ENCODE measurements around the gene SERPINA5. TPM values are rescaled to one million over a fixed set of nuclear protein-coding genes. Genes with fewer than 3 reads are reported as not detected.
A peak's percentile ranks its signal among the peaks of the same experiment; 100 is the strongest.
"Not testable (repeated sequence)": the region's sequence is repeated elsewhere in the genome, so short reads cannot be mapped to it uniquely, and the experiment has no call there.

The SERPINA5 gene
- total RNA-seq, 1 experiment from 2014 or later: 3.0 TPM

DNA sequence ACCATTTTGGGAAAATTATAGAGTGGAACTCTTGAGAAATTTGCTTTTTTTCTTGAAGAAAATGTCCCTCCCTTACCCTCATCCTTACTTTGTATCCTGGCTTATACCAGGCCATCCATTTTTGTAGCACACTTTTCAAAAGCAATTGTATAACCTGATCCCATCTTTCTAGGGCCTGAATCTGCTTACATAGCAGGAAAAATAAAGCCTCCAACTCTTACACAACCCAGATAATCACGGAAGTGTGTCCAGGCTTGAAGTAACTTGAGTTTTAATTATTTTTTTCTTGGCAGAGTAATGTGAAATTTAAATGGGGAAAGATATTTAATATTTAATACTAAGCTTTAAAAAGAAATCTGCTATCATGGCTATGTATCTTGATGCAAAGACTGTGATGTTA is 53.9 kb downstream of the SERPINA5 start:
- Histone ChIP-seq H3K27ac (ENCODE audit: low read depth, low read length) (no peak overlapping the region), H3K4me2 (ENCODE audit: low read length) (no peak overlapping the region), H3K4me3 (replicated peaks in 1 of 2; ENCODE audit: low read depth in 1 of 2, low read length in 2 of 2) (no peak overlapping the region), H3K4me1 (ENCODE audit: control insufficient read depth in 1 of 2, insufficient read depth in 2 of 2, low read length in 2 of 2) (peaks cover 0 to 4% of the 10 kb centered on the region in 2 experiments; a peak in 1 of 4 replicates), H3K79me2 (ENCODE audit: insufficient read depth, low read length) (no peaks in the 10 kb centered on the region), H4K20me1 (ENCODE audit: insufficient read depth) (no peaks in the 10 kb centered on the region), H3K9me3 (ENCODE audit: control insufficient read depth in 1 of 2, insufficient read depth in 1 of 2, low read depth in 1 of 2, low read length in 2 of 2) (no peaks in the 10 kb centered on the region), H3K9ac (ENCODE audit: low read length) (no peak overlapping the region), H3K27me3 (ENCODE audit: insufficient read depth, low read length) (peaks cover 12% of the 10 kb centered on the region; the same call in 1 of the 2 replicates), H3K36me3 (ENCODE audit: control insufficient read depth in 1 of 2, insufficient read depth in 2 of 2, low read length in 2 of 2) (no peaks in the 10 kb centered on the region), H2AFZ (ENCODE audit: low read depth, low read length, poor library complexity, severe bottlenecking) (no peak overlapping the region), H3K9me2 (ENCODE audit: insufficient read depth) (no peaks in the 10 kb centered on the region)
- ChIA-PET CTCF (no interaction called here), POLR2A (no interaction called here), RAD21 (ENCODE audit: low non-redundant PET in 1 of 2, low total read pairs in 2 of 2, uncharacterized antibody in 2 of 2, unreplicated experiment in 2 of 2) (no interaction called here)
- TF ChIP-seq JUND (IDR thresholded peaks at IDR 0.05): no peak
- TF ChIP-seq ZNF274 (IDR thresholded peaks at IDR 0.05; ENCODE audit: low read depth, low read length): no peak
- no peak for TF ChIP-seq ZBTB33 (IDR thresholded peaks at IDR 0.05; ENCODE audit: extremely low read depth, insufficient replicate concordance, low read length)
- BruUV-seq (replicated peaks): no TSS peak
- no peak for ATAC-seq
- intact Hi-C loops (cut with micrococcal nuclease): no loop called here
- DNase-seq (ENCODE audit: low read depth, low spot score): no peak

GRCh38 chr14:94636744-94637412 is 55.7 kb downstream of the SERPINA5 start:
- Histone ChIP-seq H3K36me3 (ENCODE audit: control insufficient read depth in 1 of 2, insufficient read depth in 2 of 2, low read length in 2 of 2) (no peaks in the 10 kb centered on the region), H3K27me3 (ENCODE audit: insufficient read depth, low read length) (peaks cover 5% of the 10 kb centered on the region; the same call in 1 of the 2 replicates), H3K79me2 (ENCODE audit: insufficient read depth, low read length) (no peaks in the 10 kb centered on the region), H3K9me3 (ENCODE audit: control insufficient read depth in 1 of 2, insufficient read depth in 1 of 2, low read depth in 1 of 2, low read length in 2 of 2) (no peaks in the 10 kb centered on the region), H3K4me1 (ENCODE audit: control insufficient read depth in 1 of 2, insufficient read depth in 2 of 2, low read length in 2 of 2) (peaks cover 4 to 13% of the 10 kb centered on the region in 2 experiments; a peak in 3 of 4 replicates), H3K4me3 (replicated peaks in 1 of 2; ENCODE audit: low read depth in 1 of 2, low read length in 2 of 2) (no peak overlapping the region), H3K27ac (ENCODE audit: low read depth, low read length) (no peak overlapping the region), H2AFZ (ENCODE audit: low read depth, low read length, poor library complexity, severe bottlenecking) (no peak overlapping the region), H3K4me2 (ENCODE audit: low read length) (no peak overlapping the region), H3K9ac (ENCODE audit: low read length) (no peak overlapping the region), H4K20me1 (ENCODE audit: insufficient read depth) (no peaks in the 10 kb centered on the region), H3K9me2 (ENCODE audit: insufficient read depth) (no peaks in the 10 kb centered on the region)
- no TSS peak for BruUV-seq (replicated peaks)
- RAD21 ChIA-PET (ENCODE audit: low non-redundant PET in 1 of 2, low total read pairs in 2 of 2, uncharacterized antibody in 2 of 2, unreplicated experiment in 2 of 2): no interaction called here
- DNase-seq (ENCODE audit: low read depth, low spot score) (peak; percentile 19), ATAC-seq (peak; percentile 70)
- CTCF ChIA-PET: interaction anchor here (0.7 kb wide), 1 partner anchor 88 kb away, joined by 3 read pairs; no protein-coding TSS in a partner anchor
- intact Hi-C loops (cut with micrococcal nuclease): no loop called here
- POLR2A ChIA-PET: no interaction called here
- TF ChIP-seq, protein P1, sequence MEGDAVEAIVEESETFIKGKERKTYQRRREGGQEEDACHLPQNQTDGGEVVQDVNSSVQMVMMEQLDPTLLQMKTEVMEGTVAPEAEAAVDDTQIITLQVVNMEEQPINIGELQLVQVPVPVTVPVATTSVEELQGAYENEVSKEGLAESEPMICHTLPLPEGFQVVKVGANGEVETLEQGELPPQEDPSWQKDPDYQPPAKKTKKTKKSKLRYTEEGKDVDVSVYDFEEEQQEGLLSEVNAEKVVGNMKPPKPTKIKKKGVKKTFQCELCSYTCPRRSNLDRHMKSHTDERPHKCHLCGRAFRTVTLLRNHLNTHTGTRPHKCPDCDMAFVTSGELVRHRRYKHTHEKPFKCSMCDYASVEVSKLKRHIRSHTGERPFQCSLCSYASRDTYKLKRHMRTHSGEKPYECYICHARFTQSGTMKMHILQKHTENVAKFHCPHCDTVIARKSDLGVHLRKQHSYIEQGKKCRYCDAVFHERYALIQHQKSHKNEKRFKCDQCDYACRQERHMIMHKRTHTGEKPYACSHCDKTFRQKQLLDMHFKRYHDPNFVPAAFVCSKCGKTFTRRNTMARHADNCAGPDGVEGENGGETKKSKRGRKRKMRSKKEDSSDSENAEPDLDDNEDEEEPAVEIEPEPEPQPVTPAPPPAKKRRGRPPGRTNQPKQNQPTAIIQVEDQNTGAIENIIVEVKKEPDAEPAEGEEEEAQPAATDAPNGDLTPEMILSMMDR (IDR thresholded peaks at IDR 0.05 in 2 of 3, conservative IDR thresholded peaks at IDR 0.05 in 1 of 3; ENCODE audit: borderline replicate concordance in 1 of 3, insufficient read depth in 1 of 3, low read depth in 2 of 3, low read length in 2 of 3): peak; percentile 28 to 50 (median 40); a peak in 4 of 6 replicates
- TF ChIP-seq EZH2 (IDR thresholded peaks at IDR 0.05) (no peak), RAD21 (IDR thresholded peaks at IDR 0.05; ENCODE audit: low read depth) (peak; percentile 51)

- DNase-seq (ENCODE audit: low read depth, low spot score); H3K9ac ChIP-seq (ENCODE audit: low read length); H4K20me1 ChIP-seq (ENCODE audit: insufficient read depth); H3K4me2 ChIP-seq (ENCODE audit: low read length); H3K27ac ChIP-seq (ENCODE audit: low read depth, low read length); H3K9me2 ChIP-seq (ENCODE audit: insufficient read depth); H3K79me2 ChIP-seq (ENCODE audit: insufficient read depth, low read length); intact Hi-C loops (cut with micrococcal nuclease); ATAC-seq; H3K4me3 ChIP-seq (replicated peaks in 1 of 2; ENCODE audit: low read depth in 1 of 2, low read length in 2 of 2); BruUV-seq (replicated peaks); H3K9me3 ChIP-seq (ENCODE audit: control insufficient read depth in 1 of 2, insufficient read depth in 1 of 2, low read depth in 1 of 2, low read length in 2 of 2); POLR2A ChIA-PET; H3K27me3 ChIP-seq (ENCODE audit: insufficient read depth, low read length); H3K36me3 ChIP-seq (ENCODE audit: control insufficient read depth in 1 of 2, insufficient read depth in 2 of 2, low read length in 2 of 2); H2AFZ ChIP-seq (ENCODE audit: low read depth, low read length, poor library complexity, severe bottlenecking); CTCF ChIA-PET: not testable (repeated sequence)
- RAD21 ChIA-PET (ENCODE audit: low non-redundant PET in 1 of 2, low total read pairs in 2 of 2, uncharacterized antibody in 2 of 2, unreplicated experiment in 2 of 2): interaction anchor here in 1 of 2 experiments (0.6 kb wide), 1 partner anchor 204 kb away, joined by 6 read pairs; no protein-coding TSS in a partner anchor
- H3K4me1 ChIP-seq (ENCODE audit: control insufficient read depth in 1 of 2, insufficient read depth in 2 of 2, low read length in 2 of 2): peaks cover 4 to 13% of the 10 kb centered on the region in 2 experiments; a peak in 3 of 4 replicates
These were observed 56.6 kb downstream of the SERPINA5 start for GRCh38 chr14:94637814-94638213.
